Measurements from ENCODE around the gene SRCIN1.

The SRCIN1 gene

DNA sequence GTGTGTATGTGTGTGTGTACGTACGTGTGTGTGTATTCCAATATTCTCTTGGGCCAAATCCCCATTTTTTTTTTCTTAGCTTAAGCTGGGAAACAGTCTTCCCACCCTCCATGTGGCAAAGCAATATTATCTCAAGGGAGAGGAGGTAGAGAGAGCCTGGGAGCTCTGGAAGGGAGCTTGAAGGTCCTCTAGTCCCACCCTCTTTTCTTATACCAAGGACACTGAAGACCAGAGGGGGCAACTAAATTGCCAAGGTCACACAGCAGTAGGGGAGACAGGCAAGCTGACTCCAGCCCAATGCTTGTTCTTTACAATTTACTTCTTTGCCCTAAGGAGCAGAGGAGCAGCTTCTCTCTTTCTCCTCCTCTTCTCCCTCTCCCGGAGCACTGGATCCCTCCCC, 6.8 kb downstream of the SRCIN1 start:
- TF ChIP-seq, protein P1, sequence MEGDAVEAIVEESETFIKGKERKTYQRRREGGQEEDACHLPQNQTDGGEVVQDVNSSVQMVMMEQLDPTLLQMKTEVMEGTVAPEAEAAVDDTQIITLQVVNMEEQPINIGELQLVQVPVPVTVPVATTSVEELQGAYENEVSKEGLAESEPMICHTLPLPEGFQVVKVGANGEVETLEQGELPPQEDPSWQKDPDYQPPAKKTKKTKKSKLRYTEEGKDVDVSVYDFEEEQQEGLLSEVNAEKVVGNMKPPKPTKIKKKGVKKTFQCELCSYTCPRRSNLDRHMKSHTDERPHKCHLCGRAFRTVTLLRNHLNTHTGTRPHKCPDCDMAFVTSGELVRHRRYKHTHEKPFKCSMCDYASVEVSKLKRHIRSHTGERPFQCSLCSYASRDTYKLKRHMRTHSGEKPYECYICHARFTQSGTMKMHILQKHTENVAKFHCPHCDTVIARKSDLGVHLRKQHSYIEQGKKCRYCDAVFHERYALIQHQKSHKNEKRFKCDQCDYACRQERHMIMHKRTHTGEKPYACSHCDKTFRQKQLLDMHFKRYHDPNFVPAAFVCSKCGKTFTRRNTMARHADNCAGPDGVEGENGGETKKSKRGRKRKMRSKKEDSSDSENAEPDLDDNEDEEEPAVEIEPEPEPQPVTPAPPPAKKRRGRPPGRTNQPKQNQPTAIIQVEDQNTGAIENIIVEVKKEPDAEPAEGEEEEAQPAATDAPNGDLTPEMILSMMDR (IDR thresholded peaks at IDR 0.05): no peak

DNA sequence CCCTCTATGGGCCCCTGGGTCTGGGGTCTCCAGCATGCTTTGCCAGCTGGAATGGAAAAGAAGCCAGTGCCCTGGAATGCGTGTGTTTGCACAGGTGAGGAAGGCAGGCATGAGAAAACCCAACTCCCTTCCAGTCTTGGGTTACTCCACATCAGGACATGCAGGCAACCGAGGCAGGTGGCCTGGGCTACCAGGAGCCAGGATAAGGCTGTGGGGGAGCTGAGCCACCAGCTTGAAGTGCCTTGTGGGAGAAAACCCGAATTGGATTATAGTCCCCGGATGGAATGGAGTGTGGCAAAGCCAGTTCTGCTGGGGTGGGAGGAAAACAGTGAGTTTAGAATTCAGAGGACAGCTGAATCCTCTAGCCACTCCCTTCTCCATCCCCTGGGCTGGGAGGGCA, 7.2 kb downstream of the SRCIN1 start:
- TF ChIP-seq, protein P1 (IDR thresholded peaks at IDR 0.05): no peak

DNA sequence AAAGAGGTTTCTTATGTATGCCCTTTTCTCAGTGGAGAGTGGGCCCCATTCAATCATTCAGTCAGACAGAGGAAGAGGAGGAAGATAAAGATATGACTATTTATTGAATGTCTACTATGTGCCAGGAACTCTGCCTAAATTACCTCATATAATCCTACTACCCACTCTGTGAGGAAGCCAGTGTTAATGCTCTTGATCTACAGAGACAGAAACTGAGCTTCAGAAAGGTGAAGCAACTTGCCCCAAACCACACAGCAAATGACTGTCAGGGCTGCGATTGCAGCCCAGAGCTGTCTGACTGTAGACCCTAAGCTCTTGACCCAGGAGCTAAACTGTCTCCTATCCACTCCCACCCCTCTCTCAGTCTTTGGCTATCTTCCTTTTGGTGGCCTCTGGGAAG, 8.4 kb downstream of the SRCIN1 start:
- TF ChIP-seq, protein P1 (IDR thresholded peaks at IDR 0.05): no peak

DNA sequence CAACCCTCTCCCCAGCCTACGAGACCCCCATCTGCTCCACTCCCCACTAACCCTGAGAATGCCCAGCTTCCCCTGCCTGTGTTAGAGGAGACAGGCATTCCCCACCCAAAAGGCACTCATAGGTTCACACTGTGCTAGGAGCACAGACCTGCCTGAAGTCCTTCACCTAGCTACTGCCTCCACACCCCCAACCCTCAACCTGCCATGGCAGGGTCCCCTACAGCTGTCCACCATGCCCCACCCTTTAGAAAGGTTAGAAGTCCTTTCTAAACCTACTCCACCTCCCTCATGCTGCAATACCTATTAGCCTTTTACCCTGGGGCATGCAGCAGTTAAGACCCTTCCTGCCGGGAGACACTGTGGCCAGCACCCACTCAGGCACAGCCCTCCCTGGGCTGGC, 9.1 kb downstream of the SRCIN1 start:
- TF ChIP-seq, protein P1 (IDR thresholded peaks at IDR 0.05): no peak

DNA sequence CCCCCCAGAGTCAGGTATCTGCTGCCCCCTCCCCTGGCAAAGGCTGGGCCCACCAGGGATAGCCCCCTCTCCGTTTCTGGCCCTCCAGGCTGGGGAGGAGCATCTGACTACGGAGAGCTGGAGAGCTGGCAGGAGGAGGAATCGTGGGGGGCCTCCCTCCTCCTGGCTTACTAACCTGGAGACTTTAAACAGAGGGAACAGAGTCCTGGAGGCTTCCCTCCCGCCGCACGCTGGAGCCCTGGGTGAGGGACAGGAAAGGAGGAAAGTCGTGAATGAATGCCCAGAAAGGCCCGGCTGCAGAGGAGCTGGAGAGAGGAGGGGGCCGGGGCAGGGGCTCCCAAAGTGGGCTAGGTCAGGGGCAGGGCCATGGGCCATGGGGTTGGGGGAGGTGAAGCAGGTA, 9.9 kb downstream of the SRCIN1 start:
- TF ChIP-seq, protein P1 (IDR thresholded peaks at IDR 0.05): no peak

DNA sequence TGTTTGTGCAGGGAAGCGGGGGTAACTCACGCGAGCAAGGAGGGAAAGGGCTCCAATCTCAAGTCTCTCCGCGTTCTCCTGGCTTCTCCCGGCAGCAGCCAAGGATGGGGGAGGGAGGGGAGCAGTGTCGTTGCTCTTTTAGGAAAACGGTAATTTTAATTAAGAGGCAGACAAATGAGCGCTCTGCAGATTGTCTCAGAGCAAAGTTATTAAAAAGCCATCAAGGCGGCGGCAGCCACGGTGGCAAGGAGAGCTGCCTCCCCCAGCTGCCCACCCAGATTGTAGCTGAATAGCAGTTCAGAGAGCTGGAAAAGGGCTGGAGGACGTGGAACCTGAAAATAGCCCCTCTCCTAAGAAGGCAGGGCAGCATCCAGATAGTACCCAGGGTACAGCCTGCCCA, 11.6 kb downstream of the SRCIN1 start:
- TF ChIP-seq, protein P1 (IDR thresholded peaks at IDR 0.05): no peak

DNA sequence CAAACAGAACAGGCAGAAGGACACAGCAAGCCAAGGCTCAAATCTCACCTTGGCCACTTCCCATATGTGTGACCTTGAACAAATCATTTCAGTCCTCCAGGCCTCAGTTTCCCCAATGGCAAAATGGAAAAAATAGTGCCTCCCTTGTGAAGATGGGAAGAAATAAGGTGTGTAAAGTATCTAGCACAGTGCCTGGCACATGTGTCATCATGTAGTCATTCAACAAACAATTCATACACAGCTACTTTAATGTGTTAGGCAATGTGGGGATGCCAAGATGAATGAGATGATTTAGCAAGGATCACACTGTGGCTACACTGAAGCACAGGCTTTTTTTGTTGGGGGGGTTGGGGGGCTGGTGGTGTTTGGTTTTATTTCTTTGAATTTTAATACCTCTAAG, 13.3 kb downstream of the SRCIN1 start:
- TF ChIP-seq, protein P1 (IDR thresholded peaks at IDR 0.05): no peak

DNA sequence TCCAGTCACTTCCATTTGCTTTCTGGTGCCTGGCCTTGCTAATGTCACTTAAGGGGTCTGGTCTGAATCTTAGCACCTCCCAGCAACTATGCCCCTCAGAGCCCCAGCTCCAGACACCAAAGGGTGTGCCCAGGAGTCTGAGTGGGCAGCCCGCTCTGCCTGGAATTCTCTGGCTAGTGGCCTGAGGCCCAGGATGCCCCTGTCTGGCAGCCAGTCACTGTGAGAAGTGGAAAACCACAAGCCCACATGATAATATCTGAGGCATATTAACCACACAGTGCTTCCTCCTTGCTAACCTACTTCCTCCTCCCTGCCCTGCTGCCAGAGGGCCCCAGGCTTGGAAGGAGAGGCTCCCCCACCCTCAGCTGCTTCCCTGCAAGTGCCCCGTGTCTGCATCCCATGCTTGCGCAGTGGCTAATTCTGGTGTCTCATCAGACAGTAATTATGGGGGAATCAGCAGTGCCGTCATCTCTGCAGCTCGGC, 14.0 kb downstream of the SRCIN1 start:
- TF ChIP-seq, protein P1 (IDR thresholded peaks at IDR 0.05): no peak

Data from LNCAP (cell line).